Keratinocyte (primary cell): ENCODE measurements around the gene PHAF1. TPM values are rescaled to one million over a fixed set of nuclear protein-coding genes. Genes with fewer than 3 reads are reported as not detected.

Source experiments
- DNase-seq: peaks from one replicate; pipeline ENCODE4 v3.0.0-alpha.2; 2011; ENCODE audit warnings: low read depth, missing footprints, low spot score
- FAIRE-seq: peaks from 2 replicates; lab custom pipeline; 2011; peaks lifted over from hg19 to GRCh38; lab: Jason Lieb, UNC
- H2AFZ ChIP-seq: 2 replicates; pipeline ENCODE4 v1.6.0; 2012; ENCODE audit warnings: low read length, control low read depth, inconsistent platforms; ENCODE audit not compliant: control insufficient read depth
- H3K27ac ChIP-seq: 2 replicates; pipeline ENCODE4 v1.5.1; 2011; ENCODE audit warnings: low read length; ENCODE audit not compliant: control insufficient read depth, insufficient read depth
- H3K27me3 ChIP-seq: 3 replicates; pipeline ENCODE4 v1.6.0; 2011; ENCODE audit warnings: low read length; ENCODE audit not compliant: control insufficient read depth, insufficient read depth; ENCODE audit errors: extremely low read depth
- H3K36me3 ChIP-seq, 2 experiments: 2 replicates in 1 of 2; 3 replicates in 1 of 2; pipeline ENCODE4 v1.5.1; 2011; ENCODE audit warnings: low read length in 2 of 2, mild to moderate bottlenecking in 1 of 2; ENCODE audit not compliant: control insufficient read depth in 2 of 2, insufficient read depth in 2 of 2; ENCODE audit errors: extremely low read depth in 1 of 2
- H3K4me1 ChIP-seq: 3 replicates; pipeline ENCODE4 v1.5.1; 2011; ENCODE audit warnings: low read length; ENCODE audit not compliant: control insufficient read depth, insufficient read depth; ENCODE audit errors: extremely low read depth
- H3K4me2 ChIP-seq: 3 replicates; pipeline ENCODE4 v1.6.0; 2011; ENCODE audit warnings: low read depth, low read length; ENCODE audit not compliant: control insufficient read depth, insufficient read depth; ENCODE audit errors: extremely low read depth
- H3K4me3 ChIP-seq, 3 experiments: fragments of 200-600 bp in 1 of 3; sonication (generic) in 1 of 3; 2 replicates in 2 of 3; 3 replicates in 1 of 3; pipeline ENCODE4 v1.5.1; 2011 to 2016; ENCODE audit warnings: low read length in 3 of 3, mild to moderate bottlenecking in 3 of 3, control low read depth in 2 of 3, inconsistent platforms in 1 of 3, low read depth in 1 of 3, mixed read lengths in 1 of 3, mixed run types in 1 of 3, moderate library complexity in 1 of 3; ENCODE audit not compliant: control insufficient read depth in 2 of 3, insufficient read depth in 2 of 3; ENCODE audit errors: extremely low read depth in 1 of 3
- H3K79me2 ChIP-seq: 2 replicates; pipeline ENCODE4 v1.6.0; 2012; ENCODE audit warnings: low read length; ENCODE audit not compliant: control insufficient read depth, insufficient read depth
- H3K9ac ChIP-seq: 3 replicates; pipeline ENCODE4 v1.6.0; 2011; ENCODE audit warnings: low read length; ENCODE audit not compliant: control insufficient read depth, insufficient read depth; ENCODE audit errors: extremely low read depth
- H3K9me1 ChIP-seq: 3 replicates; pipeline ENCODE4 v1.6.0; 2011; ENCODE audit warnings: low read length; ENCODE audit not compliant: control insufficient read depth, insufficient read depth; ENCODE audit errors: extremely low read depth
- H3K9me3 ChIP-seq: 2 replicates; pipeline ENCODE4 v1.5.1; 2012; ENCODE audit warnings: low read depth, low read length; ENCODE audit not compliant: control insufficient read depth
- H4K20me1 ChIP-seq: 3 replicates; pipeline ENCODE4 v1.6.0; 2011; ENCODE audit warnings: low read length; ENCODE audit not compliant: control insufficient read depth, insufficient read depth; ENCODE audit errors: extremely low read depth
- CTCF ChIP-seq, 3 experiments: IDR thresholded peaks in 1 of 3; conservative IDR thresholded peaks in 1 of 3; optimal IDR thresholded peaks in 1 of 3; 2 replicates in 2 of 3; 3 replicates in 1 of 3; pipeline versions ENCODE3 to v1.5.1; 2011; ENCODE audit warnings: low read length in 3 of 3, mild to moderate bottlenecking in 3 of 3, moderate library complexity in 2 of 3, control low read depth in 1 of 3, inconsistent platforms in 1 of 3; ENCODE audit not compliant: insufficient read depth in 2 of 3; ENCODE audit errors: extremely low read depth in 1 of 3
- EZH2 ChIP-seq: IDR thresholded peaks from one replicate; pipeline ENCODE4 v1.6.1; 2012; ENCODE audit warnings: inconsistent platforms, mild to moderate bottlenecking, low read length, moderate library complexity
- dilution Hi-C: fragments of 300-500 bp; cut with MboI; formaldehyde crosslinking; loops from one replicate; pipeline ENCODE4 v1.7.0; 2020; ENCODE audit warnings: low sequenced_read_pairs; ENCODE audit not compliant: extremely low pct_ligation_motif_present
- polyA plus RNA-seq, 5 experiments: library from polyadenylated mRNA; depleted of rRNA in 3 of 5; stranded (reverse) in 3 of 5; stranded (forward) in 1 of 5; unstranded in 1 of 5; fragments of >200 nt; gene quantifications; 1 replicate in 1 of 5; 2 replicates in 3 of 5; 3 replicates in 1 of 5; pipeline versions ENCODE4 v1.2.1 to v1.2.3, GENCODE V29; 2011 to 2012; ENCODE audit warnings: missing spikeins in 2 of 5, low read depth in 1 of 5, low replicate concordance in 1 of 5

The PHAF1 gene
- polyA plus RNA-seq, 1 donor (not counting 4 experiments of a cell fraction or from before 2014, with no cell fraction given), result 26.7 TPM

- peaks cover 51% of the 10 kb centered on the region for H3K4me1 ChIP-seq
- dilution Hi-C loops, result no loop called here
Measured at GRCh38 chr16:67174706-67175231, 65.0 kb downstream of the PHAF1 start.

GRCh38 chr16:67176662-67177061 lies 66.9 kb downstream of the PHAF1 start:
- Histone ChIP-seq H4K20me1 (no peaks in the 10 kb centered on the region), H2AFZ (no peak overlapping the region), H3K36me3 (peaks cover 0 to 3% of the 10 kb centered on the region in 2 experiments), H3K4me2 (no peak overlapping the region), H3K4me1 (peaks cover 46% of the 10 kb centered on the region), H3K27ac (no peak overlapping the region), H3K9me3 (no peaks in the 10 kb centered on the region), H3K9me1 (no peaks in the 10 kb centered on the region), H3K9ac (no peak overlapping the region), H3K4me3 (no peak overlapping the region), H3K27me3 (no peaks in the 10 kb centered on the region), H3K79me2 (no peaks in the 10 kb centered on the region)
- FAIRE-seq (no peak), DNase-seq (no peak)
- TF ChIP-seq EZH2, result no peak
- no peak for TF ChIP-seq CTCF (optimal IDR thresholded peaks at IDR 0.05 in 1 of 3, IDR thresholded peaks at IDR 0.05 in 1 of 3, conservative IDR thresholded peaks at IDR 0.05 in 1 of 3; ENCODE audit: extremely low read depth in 1 of 3, insufficient read depth in 2 of 3, low read length in 3 of 3)
- dilution Hi-C loops, result no loop called here

More at GRCh38 chr16:67174706-67175231, 65.0 kb downstream of the PHAF1 start:
- Histone ChIP-seq H3K79me2 (no peaks in the 10 kb centered on the region), H3K27me3 (no peaks in the 10 kb centered on the region), H3K36me3 (peaks cover 0 to 1% of the 10 kb centered on the region in 2 experiments), H3K9me3 (no peaks in the 10 kb centered on the region), H3K4me3 (peak overlapping the region; percentile 43 to 66 (median 55)), H3K4me2 (peak overlapping the region; percentile 90), H3K27ac (peak overlapping the region; percentile 31), H3K9me1 (no peaks in the 10 kb centered on the region), H2AFZ (no peak overlapping the region), H3K9ac (peak overlapping the region; percentile 50), H4K20me1 (no peaks in the 10 kb centered on the region)
- DNase-seq, result no peak
- TF ChIP-seq CTCF (optimal IDR thresholded peaks at IDR 0.05 in 1 of 3, IDR thresholded peaks at IDR 0.05 in 1 of 3, conservative IDR thresholded peaks at IDR 0.05 in 1 of 3; ENCODE audit: extremely low read depth in 1 of 3, insufficient read depth in 2 of 3, low read length in 3 of 3) (no peak), EZH2 (no peak)
- no peak for FAIRE-seq
